Left ventricle myocardium inferior (tissue), 1 donor: ENCODE measurements around the gene CHTF8. TPM values are rescaled to one million over a fixed set of nuclear protein-coding genes. Genes with fewer than 3 reads are reported as not detected.

Source experiments
- DNase-seq: peaks from one replicate; pipeline ENCODE4 v3.0.0-alpha.2; 2020
- H3K27ac ChIP-seq: fragments of 200-600 bp; replicated peaks from 2 replicates; pipeline ENCODE4 v1.8.0; 2021
- H3K27me3 ChIP-seq: fragments of 200-600 bp; 2 replicates; pipeline ENCODE4 v1.8.0; 2021; ENCODE audit warnings: low read depth
- H3K36me3 ChIP-seq: fragments of 200-600 bp; 2 replicates; pipeline ENCODE4 v1.8.0; 2021
- H3K4me1 ChIP-seq: fragments of 200-600 bp; 2 replicates; pipeline ENCODE4 v1.8.0; 2021
- H3K4me3 ChIP-seq: fragments of 200-600 bp; 2 replicates; pipeline ENCODE4 v1.8.0; 2021; ENCODE audit warnings: mild to moderate bottlenecking, moderate library complexity
- H3K9me3 ChIP-seq: fragments of 200-600 bp; replicated peaks from 2 replicates; pipeline ENCODE4 v1.8.0; 2021
- intact Hi-C: fragments of 100-400 bp; cut with micrococcal nuclease; formaldehyde crosslinking; loops from one replicate; pipeline ENCODE4 v1.11.0; 2022
- total RNA-seq: library from RNA; stranded (reverse); fragmentation: NEBNext Ultra II Directional; extraction: Animal tissue kit (Norgen Biotek cat#: 25700); gene quantifications from one replicate; pipeline ENCODE4 v1.2.1, GENCODE V29; 2021
- TF ChIP-seq, protein P1 (sequence below): fragments of 200-600 bp; IDR thresholded peaks from 2 replicates; pipeline ENCODE4 v1.8.0; 2021; ENCODE audit warnings: antibody characterized with exemption, mild to moderate bottlenecking, borderline replicate concordance
- donor health status: DM: no; HTN: yes; CAD: no; lungs with severe emphysema.

CHTF8 gene
- total RNA-seq, 1 donor from 2014 or later = 52.4 TPM

DNA sequence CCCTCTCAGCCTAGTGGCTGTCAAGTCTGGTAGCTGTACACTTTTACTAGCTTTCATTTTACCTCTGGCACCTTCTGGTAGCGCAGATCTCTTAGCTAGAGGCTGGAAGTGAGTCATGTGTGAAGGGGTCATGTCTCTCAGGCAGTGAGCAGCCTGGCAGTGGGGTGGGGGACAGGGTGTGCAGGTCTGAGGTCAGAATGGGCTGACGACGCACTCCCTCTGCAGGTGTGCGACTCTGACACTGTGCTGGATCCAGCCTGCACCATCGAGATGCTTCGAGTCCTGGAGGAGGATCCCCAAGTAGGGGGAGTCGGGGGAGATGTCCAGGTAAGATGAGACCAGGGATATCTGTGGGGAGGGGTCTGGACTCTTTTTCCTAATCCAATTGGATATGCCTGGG lies 19.2 kb downstream of the CHTF8 start:
- Histone ChIP-seq H3K27me3 (peaks cover 3% of the 10 kb centered on the region), H3K4me3 (no peak overlapping the region), H3K9me3 (no peaks in the 10 kb centered on the region), H3K4me1 (peaks cover 51% of the 10 kb centered on the region), H3K27ac (no peak overlapping the region), H3K36me3 (peaks cover 26% of the 10 kb centered on the region)
- DNase-seq = no peak
- intact Hi-C loops = no loop called here
- TF ChIP-seq, protein P1, sequence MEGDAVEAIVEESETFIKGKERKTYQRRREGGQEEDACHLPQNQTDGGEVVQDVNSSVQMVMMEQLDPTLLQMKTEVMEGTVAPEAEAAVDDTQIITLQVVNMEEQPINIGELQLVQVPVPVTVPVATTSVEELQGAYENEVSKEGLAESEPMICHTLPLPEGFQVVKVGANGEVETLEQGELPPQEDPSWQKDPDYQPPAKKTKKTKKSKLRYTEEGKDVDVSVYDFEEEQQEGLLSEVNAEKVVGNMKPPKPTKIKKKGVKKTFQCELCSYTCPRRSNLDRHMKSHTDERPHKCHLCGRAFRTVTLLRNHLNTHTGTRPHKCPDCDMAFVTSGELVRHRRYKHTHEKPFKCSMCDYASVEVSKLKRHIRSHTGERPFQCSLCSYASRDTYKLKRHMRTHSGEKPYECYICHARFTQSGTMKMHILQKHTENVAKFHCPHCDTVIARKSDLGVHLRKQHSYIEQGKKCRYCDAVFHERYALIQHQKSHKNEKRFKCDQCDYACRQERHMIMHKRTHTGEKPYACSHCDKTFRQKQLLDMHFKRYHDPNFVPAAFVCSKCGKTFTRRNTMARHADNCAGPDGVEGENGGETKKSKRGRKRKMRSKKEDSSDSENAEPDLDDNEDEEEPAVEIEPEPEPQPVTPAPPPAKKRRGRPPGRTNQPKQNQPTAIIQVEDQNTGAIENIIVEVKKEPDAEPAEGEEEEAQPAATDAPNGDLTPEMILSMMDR = no peak

DNA sequence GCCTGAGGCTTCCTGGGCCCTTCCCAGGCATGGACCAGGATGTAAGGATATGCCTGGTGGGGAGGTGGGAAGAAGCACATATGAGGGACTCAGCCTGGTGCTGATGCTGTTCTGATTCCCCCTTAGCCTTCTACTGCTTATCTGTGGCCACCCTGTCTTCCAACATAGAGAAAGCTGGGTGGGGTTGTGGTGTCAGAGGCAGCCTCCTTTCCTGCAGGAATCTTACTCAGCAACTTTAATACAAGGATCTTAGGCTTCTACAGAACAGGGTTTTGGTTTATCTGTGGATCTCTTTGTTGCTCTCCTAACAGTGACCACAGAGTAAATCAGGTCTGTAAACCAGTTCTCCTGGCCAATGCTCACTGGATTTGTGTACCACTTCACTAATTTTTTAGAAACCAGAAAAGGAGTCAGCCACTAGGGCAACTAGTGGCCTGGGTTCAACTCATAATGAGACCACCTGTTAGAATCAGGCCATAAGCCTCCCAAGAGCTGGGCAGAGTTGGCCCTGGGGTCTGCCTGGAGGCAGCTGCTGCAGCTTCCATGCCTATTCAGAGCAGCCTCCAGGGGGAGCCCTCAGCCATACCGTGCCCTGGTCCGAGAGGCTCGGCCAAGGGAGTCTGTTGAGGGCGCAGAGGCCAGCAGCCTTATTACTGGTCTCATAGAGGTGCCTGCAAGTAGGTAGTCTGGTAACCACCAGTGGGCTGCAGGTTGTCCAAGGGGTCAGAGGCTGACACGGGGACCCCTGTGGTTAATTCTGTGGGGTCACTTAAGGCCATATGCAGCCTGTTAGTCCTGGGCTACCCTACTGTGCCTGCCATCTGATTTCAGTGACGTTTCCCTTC lies 19.9 kb downstream of the CHTF8 start:
- Histone ChIP-seq H3K27ac (no peak overlapping the region), H3K4me3 (no peak overlapping the region), H3K36me3 (peaks cover 24% of the 10 kb centered on the region), H3K27me3 (peaks cover 6% of the 10 kb centered on the region), H3K9me3 (no peaks in the 10 kb centered on the region), H3K4me1 (peaks cover 51% of the 10 kb centered on the region)
- TF ChIP-seq, protein P1 = peak; percentile 77
- intact Hi-C loops = no loop called here
- DNase-seq = peak; percentile 42

DNA sequence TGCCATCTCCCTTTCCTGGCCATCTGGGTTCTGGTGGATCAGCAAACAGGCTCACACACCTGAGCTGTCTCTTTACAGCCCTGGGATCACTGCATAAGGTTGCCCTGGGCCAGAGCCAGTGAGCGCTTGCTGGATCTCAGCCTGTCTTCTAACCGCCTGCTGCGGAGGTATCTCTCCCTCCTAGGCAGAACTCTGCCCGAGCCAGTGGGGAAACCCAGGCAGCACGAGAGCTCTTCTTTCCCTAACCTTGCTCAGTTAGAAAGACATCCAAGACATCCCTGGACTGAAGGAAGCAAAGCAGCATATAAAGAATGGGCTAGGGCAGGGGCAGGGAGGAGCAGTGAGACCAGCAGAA lies 20.5 kb downstream of the CHTF8 start:
- Histone ChIP-seq H3K4me1 (peaks cover 51% of the 10 kb centered on the region), H3K27ac (no peak overlapping the region), H3K36me3 (peaks cover 24% of the 10 kb centered on the region), H3K4me3 (no peak overlapping the region), H3K9me3 (no peaks in the 10 kb centered on the region), H3K27me3 (peaks cover 12% of the 10 kb centered on the region)
- intact Hi-C loops = no loop called here
- TF ChIP-seq, protein P1 = no peak
- DNase-seq = no peak

DNA sequence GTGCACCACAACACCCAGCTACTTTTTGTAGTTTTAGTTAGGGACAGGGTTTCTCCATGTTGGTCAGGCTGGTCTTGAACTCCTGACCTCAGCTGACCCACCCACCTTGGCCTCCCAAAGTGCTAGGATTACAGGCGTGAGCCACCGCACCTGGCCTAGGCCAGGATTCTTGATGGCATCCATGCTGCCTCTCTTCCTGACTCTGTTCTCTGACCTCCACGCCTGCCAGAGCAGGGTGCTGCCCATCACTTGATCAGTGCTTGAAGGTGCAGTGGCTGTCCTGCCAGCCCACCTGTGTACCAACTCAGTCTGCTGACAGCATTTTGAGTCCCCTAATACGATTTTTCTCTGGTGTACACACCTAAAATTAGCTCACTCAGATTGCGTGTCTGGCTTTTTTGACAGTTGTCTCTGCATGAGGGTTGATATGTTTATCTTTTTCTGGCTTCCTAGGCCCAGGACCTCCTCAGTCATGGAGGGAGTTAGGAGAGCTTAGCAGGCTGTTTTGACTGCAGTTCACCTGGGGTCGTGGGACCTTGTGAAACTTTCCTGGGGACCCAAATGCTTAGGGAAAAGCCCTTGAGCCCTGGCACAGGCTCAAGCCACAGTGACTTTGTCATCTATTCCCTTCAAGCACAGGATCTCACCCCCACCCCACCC lies 21.0 kb downstream of the CHTF8 start:
- Histone ChIP-seq H3K4me3 (no peak overlapping the region), H3K4me1 (peaks cover 51% of the 10 kb centered on the region), H3K36me3 (peaks cover 24% of the 10 kb centered on the region), H3K27ac (no peak overlapping the region), H3K27me3 (peaks cover 16% of the 10 kb centered on the region), H3K9me3 (no peaks in the 10 kb centered on the region)
- DNase-seq = no peak
- TF ChIP-seq, protein P1 = no peak
- intact Hi-C loops = no loop called here

DNA sequence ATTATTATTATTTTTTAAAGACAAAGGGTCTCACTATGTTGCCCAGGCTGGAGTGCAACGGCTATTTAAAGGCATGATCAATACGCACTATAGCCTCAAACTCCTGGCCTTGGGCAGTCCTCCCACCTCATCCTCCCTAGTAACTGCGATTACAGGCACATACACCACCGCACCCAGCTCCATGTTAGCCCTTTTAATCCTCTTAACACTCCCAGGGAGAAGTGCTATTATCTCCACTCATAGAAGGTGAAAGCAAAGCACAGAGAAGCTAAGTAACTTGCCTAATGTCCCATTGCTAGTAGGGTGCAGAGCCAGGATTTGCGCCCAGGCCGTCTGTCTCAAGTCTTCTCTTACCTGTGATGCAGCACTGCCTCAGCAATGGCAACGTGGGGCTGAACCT lies 22.0 kb downstream of the CHTF8 start:
- TF ChIP-seq, protein P1 = no peak
- intact Hi-C loops = no loop called here

More for the DNA sequence above, 22.0 kb downstream of the CHTF8 start:
- Histone ChIP-seq H3K36me3 (peaks cover 24% of the 10 kb centered on the region), H3K9me3 (no peaks in the 10 kb centered on the region), H3K4me1 (peaks cover 48% of the 10 kb centered on the region), H3K27ac (no peak overlapping the region), H3K4me3 (no peak overlapping the region), H3K27me3 (peaks cover 16% of the 10 kb centered on the region)
- no peak for DNase-seq
